Endothelial cell of umbilical vein (primary cell): ENCODE measurements around the gene SLF2.

Experiments used
- CTCF ChIP-seq, 2 donors: IDR thresholded peaks; 1 replicate in 1 of 2; 2 replicates in 1 of 2; pipeline ENCODE4 v1.5.1; 2011; ENCODE audit warnings: low read length in 2 of 2, mild to moderate bottlenecking in 2 of 2, moderate library complexity in 2 of 2, control low read depth in 1 of 2, inconsistent platforms in 1 of 2, low read depth in 1 of 2; ENCODE audit not compliant: insufficient read depth in 1 of 2; ENCODE audit errors: extremely low read depth in 1 of 2
- EZH2 ChIP-seq: IDR thresholded peaks from 2 replicates; pipeline ENCODE4 v1.6.1; 2012; ENCODE audit warnings: borderline replicate concordance, low read depth, mild to moderate bottlenecking, moderate library complexity, low read length, inconsistent platforms; ENCODE audit not compliant: severe bottlenecking
- JUN ChIP-seq: IDR thresholded peaks from 2 replicates; pipeline ENCODE4 v1.6.1; 2011; ENCODE audit warnings: borderline replicate concordance, low read depth; ENCODE audit not compliant: insufficient read length, insufficient read depth
- MAX ChIP-seq: IDR thresholded peaks from 2 replicates; pipeline ENCODE4 v1.6.1; 2011; ENCODE audit not compliant: insufficient read depth, insufficient read length
- POLR2A ChIP-seq: IDR thresholded peaks from 2 replicates; pipeline ENCODE4 v1.6.1; 2012; ENCODE audit warnings: low read depth, mild to moderate bottlenecking, control low read depth, low read length

- TF ChIP-seq MAX, result no peak
- TF ChIP-seq CTCF (IDR thresholded peaks at IDR 0.05; ENCODE audit: extremely low read depth in 1 of 2, insufficient read depth in 1 of 2, low read depth in 1 of 2, low read length in 2 of 2), result no peak
- no peak for TF ChIP-seq POLR2A
- no peak for TF ChIP-seq JUN
- no peak for TF ChIP-seq EZH2
Observed at GRCh38 chr10:100879741-100880360, 32.9 kb upstream of the SLF2 start.
